IMR-90 (cell line): ENCODE data around the gene GRM5. TPM values are rescaled to one million over a fixed set of nuclear protein-coding genes. Genes with fewer than 3 reads are reported as not detected.

ENCODE experiments used
- ATAC-seq: fragments of 200-7000 bp; cut with Tn5 transposase; 2 replicates; pipeline ENCODE4 v1.9.1; 2020; ENCODE audit warnings: low read depth, mild to moderate bottlenecking, moderate library complexity
- BruUV-seq: library from RNA; stranded (reverse); fragments of 400-500 nt; replicated peaks from 2 replicates; lab custom pipeline; 2021; lab: Mats Ljungman, UMichigan
- CTCF ChIA-PET: fragments of 300-600 bp; formaldehyde crosslinking; extraction: SDS; loops from one replicate; lab custom pipeline; 2021; ENCODE audit warnings: antibody characterized with exemption; lab: Yijun Ruan, JAX
- POLR2A ChIA-PET: fragments of 300-600 bp; sonication (Branson Sonifier 250); formaldehyde crosslinking; loops from one replicate; lab custom pipeline; 2022; ENCODE audit warnings: antibody characterized with exemption; ENCODE audit not compliant: unreplicated experiment; lab: Charles Lee
- DNase-seq: peaks from one replicate; pipeline ENCODE4 v3.0.0; 2013
- H2AFZ ChIP-seq: replicated peaks from 2 replicates; pipeline ENCODE3; 2013; ENCODE audit warnings: low read length, mild to moderate bottlenecking; ENCODE audit not compliant: poor library complexity
- H2AK5ac ChIP-seq: 2 replicates; pipeline ENCODE4 v1.6.1; 2013; ENCODE audit warnings: low read depth, low read length, inconsistent platforms
- H2AK9ac ChIP-seq: replicated peaks from 2 replicates; pipeline ENCODE3; 2013; ENCODE audit warnings: mild to moderate bottlenecking, low read depth, low read length, moderate library complexity; ENCODE audit not compliant: poor library complexity
- H2BK120ac ChIP-seq: 2 replicates; pipeline ENCODE4 v1.6.1; 2013; ENCODE audit warnings: low read depth, low read length, inconsistent platforms
- H2BK15ac ChIP-seq: 3 replicates; pipeline ENCODE4 v1.6.1; 2013; ENCODE audit warnings: low read depth, low read length, inconsistent platforms
- H2BK20ac ChIP-seq: 2 replicates; pipeline ENCODE4 v1.6.1; 2013; ENCODE audit warnings: low read depth, mild to moderate bottlenecking, inconsistent platforms, low read length, moderate library complexity
- H2BK5ac ChIP-seq: 2 replicates; pipeline ENCODE4 v1.6.1; 2013; ENCODE audit warnings: mild to moderate bottlenecking, low read depth, low read length, inconsistent platforms; ENCODE audit not compliant: poor library complexity, severe bottlenecking
- H3K14ac ChIP-seq: replicated peaks from 2 replicates; pipeline ENCODE4 v1.6.1; 2013; ENCODE audit warnings: low read depth, low read length, inconsistent platforms
- H3K18ac ChIP-seq: 2 replicates; pipeline ENCODE4 v1.6.1; 2013; ENCODE audit warnings: low read depth, low read length, control low read depth
- H3K23ac ChIP-seq: 2 replicates; pipeline ENCODE4 v1.6.1; 2013; ENCODE audit warnings: low read depth, low read length, inconsistent platforms
- H3K27ac ChIP-seq: 2 replicates; pipeline ENCODE4 v1.5.1; 2013; ENCODE audit warnings: mild to moderate bottlenecking, control low read depth, low read length; ENCODE audit not compliant: insufficient read depth
- H3K27me3 ChIP-seq: 2 replicates; pipeline ENCODE4 v1.6.1; 2013; ENCODE audit warnings: low read length; ENCODE audit not compliant: control insufficient read depth, insufficient read depth
- H3K36me3 ChIP-seq: 2 replicates; pipeline ENCODE4 v1.6.1; 2013; ENCODE audit warnings: low read length, mixed read lengths; ENCODE audit not compliant: control insufficient read depth, insufficient read depth
- H3K4ac ChIP-seq: 2 replicates; pipeline ENCODE4 v1.6.1; 2013; ENCODE audit warnings: low read depth, low read length, inconsistent platforms
- H3K4me1 ChIP-seq: 2 replicates; pipeline ENCODE4 v1.6.1; 2013; ENCODE audit warnings: low read length, mixed read lengths; ENCODE audit not compliant: control insufficient read depth, insufficient read depth
- H3K4me2 ChIP-seq: 2 replicates; pipeline ENCODE4 v1.6.1; 2013; ENCODE audit warnings: low read depth, mild to moderate bottlenecking, control low read depth, low read length, moderate library complexity
- H3K4me3 ChIP-seq: 2 replicates; pipeline ENCODE4 v1.5.1; 2013; ENCODE audit warnings: low read depth, mild to moderate bottlenecking, control low read depth, low read length, moderate library complexity; ENCODE audit not compliant: insufficient read depth
- H3K56ac ChIP-seq: 2 replicates; pipeline ENCODE4 v1.6.1; 2013; ENCODE audit warnings: low read length, inconsistent platforms; ENCODE audit not compliant: insufficient read depth; ENCODE audit errors: extremely low read depth
- H3K79me1 ChIP-seq, 2 experiments: 2 replicates each; pipeline ENCODE4 v1.6.1; 2013; ENCODE audit warnings: low read length in 2 of 2, inconsistent platforms in 1 of 2, low read depth in 1 of 2
- H3K9ac ChIP-seq: 2 replicates; pipeline ENCODE4 v1.6.1; 2013; ENCODE audit warnings: low read depth, low read length, control low read depth
- H3K9me1 ChIP-seq: 2 replicates; pipeline ENCODE4 v1.6.1; 2013; ENCODE audit warnings: low read length, inconsistent platforms; ENCODE audit not compliant: insufficient read depth
- H3K9me3 ChIP-seq: 2 replicates; pipeline ENCODE4 v1.6.1; 2013; ENCODE audit warnings: low read length; ENCODE audit not compliant: control insufficient read depth, insufficient read depth
- H4K20me1 ChIP-seq: 2 replicates; pipeline ENCODE4 v1.6.1; 2013; ENCODE audit warnings: low read length, inconsistent platforms; ENCODE audit not compliant: insufficient read depth
- H4K5ac ChIP-seq: 2 replicates; pipeline ENCODE4 v1.6.1; 2013; ENCODE audit warnings: mild to moderate bottlenecking, low read depth, low read length, control low read depth
- H4K8ac ChIP-seq, 2 experiments: 2 replicates each; pipeline ENCODE4 v1.6.1; 2013; ENCODE audit warnings: low read depth in 2 of 2, low read length in 2 of 2, control low read depth in 1 of 2, inconsistent platforms in 1 of 2
- H4K91ac ChIP-seq: 2 replicates; pipeline ENCODE4 v1.6.1; 2013; ENCODE audit warnings: low read depth, low read length, inconsistent platforms; ENCODE audit not compliant: insufficient read depth
- BHLHE40 ChIP-seq: fragments of 150-350 bp; IDR thresholded peaks from 2 replicates; pipeline ENCODE4 v1.6.1; 2016; ENCODE audit warnings: mild to moderate bottlenecking, low read depth, low read length
- CEBPB ChIP-seq: IDR thresholded peaks from 2 replicates; pipeline ENCODE4 v1.6.1; 2012; ENCODE audit warnings: low read depth, low read length, improper control_type of control experiment
- CHD1 ChIP-seq: IDR thresholded peaks from 2 replicates; pipeline ENCODE4 v1.6.1; 2012; ENCODE audit warnings: low read depth, low read length, improper control_type of control experiment
- FOS ChIP-seq: fragments of 150-350 bp; IDR thresholded peaks from 2 replicates; pipeline ENCODE4 v1.6.1; 2016; ENCODE audit warnings: low read depth, low read length
- MAFK ChIP-seq: IDR thresholded peaks from 2 replicates; pipeline ENCODE4 v1.6.1; 2012; ENCODE audit warnings: low read depth, low read length, improper control_type of control experiment
- MAZ ChIP-seq: IDR thresholded peaks from 2 replicates; pipeline ENCODE4 v1.6.1; 2012; ENCODE audit warnings: low read depth, mild to moderate bottlenecking, low read length, improper control_type of control experiment, moderate library complexity, borderline replicate concordance
- MXI1 ChIP-seq: IDR thresholded peaks from 2 replicates; pipeline ENCODE4 v1.6.1; 2012; ENCODE audit warnings: low read depth, mild to moderate bottlenecking, low read length, moderate library complexity, borderline replicate concordance
- NFE2L2 ChIP-seq: fragments of 150-350 bp; IDR thresholded peaks from 2 replicates; pipeline ENCODE4 v1.6.1; 2016; ENCODE audit warnings: low read depth, mild to moderate bottlenecking, low read length
- POLR2A ChIP-seq: IDR thresholded peaks from 2 replicates; pipeline ENCODE4 v1.6.1; 2012; ENCODE audit warnings: mild to moderate bottlenecking, low read depth, low read length
- RAD21 ChIP-seq: IDR thresholded peaks from 2 replicates; pipeline ENCODE4 v1.6.1; 2012; ENCODE audit warnings: low read length, improper control_type of control experiment
- RCOR1 ChIP-seq: IDR thresholded peaks from 2 replicates; pipeline ENCODE4 v1.6.1; 2012; ENCODE audit warnings: mild to moderate bottlenecking, low read length, improper control_type of control experiment; ENCODE audit not compliant: insufficient replicate concordance
- RFX5 ChIP-seq: IDR thresholded peaks from 2 replicates; pipeline ENCODE4 v1.8.0; 2012; ENCODE audit warnings: low read depth, mild to moderate bottlenecking, low read length, moderate library complexity
- SMC3 ChIP-seq: fragments of 150-350 bp; IDR thresholded peaks from 2 replicates; pipeline ENCODE4 v1.6.1; 2016; ENCODE audit warnings: low read depth, mild to moderate bottlenecking, antibody characterized with exemption, low read length, moderate library complexity
- WGBS, 2 experiments: methylation state at CpG; one replicate each; pipeline versions ENCODE4 v1.1.5 to v1.1.7; 2013; ENCODE audit warnings: missing lambda C conversion rate in 2 of 2; ENCODE audit not compliant: insufficient read length in 1 of 2; ENCODE audit errors: extremely low coverage in 2 of 2; 5-methylcytosine and 5-hydroxymethylcytosine counted together
- dilution Hi-C: fragments of 300-500 bp; cut with HindIII; formaldehyde crosslinking; loops from one replicate; pipeline ENCODE4 v1.14.3; 2018; ENCODE audit warnings: low sequenced_read_pairs; ENCODE audit not compliant: unreplicated experiment
- in situ Hi-C: fragments of 300-500 bp; cut with MboI; formaldehyde crosslinking; loops from 3 replicates; pipeline ENCODE4 v1.14.3; 2019; ENCODE audit warnings: low sequenced_read_pairs, inconsistent platforms, mixed read lengths
- intact Hi-C: fragments of 100-400 bp; cut with micrococcal nuclease; formaldehyde crosslinking; loops from 2 replicates; pipeline ENCODE4 v1.10.0; 2022
- polyA plus RNA-seq, 3 experiments: library from polyadenylated mRNA; depleted of rRNA; stranded (reverse); fragments of >200 nt; gene quantifications; 2 replicates each; pipeline ENCODE4 v1.2.3, GENCODE V29; 2012; ENCODE audit warnings: low replicate concordance in 1 of 3
- total RNA-seq: library from RNA; depleted of rRNA; stranded (reverse); fragments of >200 nt; gene quantifications from 2 replicates; pipeline ENCODE4 v1.2.3, GENCODE V29; 2012
- TF ChIP-seq, protein P1 (sequence below): fragments of 150-350 bp; IDR thresholded peaks from 2 replicates; pipeline ENCODE4 v1.6.1; 2017; ENCODE audit warnings: mild to moderate bottlenecking, antibody characterized with exemption, low read length, low read depth
- TF ChIP-seq, protein P2 (sequence below): conservative IDR thresholded peaks from 2 replicates; pipeline ENCODE4 v1.5.1; 2012; ENCODE audit warnings: mild to moderate bottlenecking, low read depth, low read length, improper control_type of control experiment
- TF ChIP-seq, protein P3 (sequence below): fragments of 150-350 bp; IDR thresholded peaks from 2 replicates; pipeline ENCODE4 v1.6.1; 2016; ENCODE audit warnings: low read depth, mild to moderate bottlenecking, low read length, moderate library complexity, borderline replicate concordance

GRM5 gene
- total and polyA plus RNA-seq, 2 of the 4 experiments (the other 2 are of a cell fraction), result under 0.01 TPM

DNA sequence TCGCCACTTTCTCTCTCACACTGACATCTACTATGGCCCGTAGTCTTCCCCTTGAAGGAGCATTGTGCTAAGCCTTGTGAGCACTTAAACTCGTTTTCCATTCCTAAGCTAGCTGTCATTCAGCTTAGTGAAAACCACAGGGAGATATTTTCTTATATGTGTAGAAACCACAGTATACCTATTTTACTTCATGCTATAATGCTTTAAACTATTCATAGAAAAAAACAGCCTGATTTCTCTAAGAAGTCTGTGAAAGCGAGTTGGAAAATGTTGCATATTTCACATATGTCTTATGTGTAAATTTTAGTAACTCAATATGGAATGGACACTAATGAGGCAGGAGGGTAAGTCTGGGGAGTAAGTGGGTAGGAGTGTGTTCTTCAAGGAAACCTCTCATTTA, 534.0 kb downstream of the GRM5 start:
- H3K4ac ChIP-seq, result no peak overlapping the region
- no TSS peak for BruUV-seq
- no CpG with 5 or more reads among the region's 4 CpGs for WGBS, 2 experiments
- POLR2A ChIA-PET, result no interaction called here
- H4K5ac ChIP-seq, result no peak overlapping the region
- no peak overlapping the region for H2BK20ac ChIP-seq
- H2BK5ac ChIP-seq, result no peak overlapping the region
- H4K20me1 ChIP-seq, result no peaks in the 10 kb centered on the region
- no peak overlapping the region for H2AK5ac ChIP-seq
- in situ Hi-C loops (loop anchor here (25.0 kb wide), 2 partner anchors 220 to 520 kb away; no protein-coding TSS in a partner anchor), intact Hi-C loops (no loop called here), dilution Hi-C loops (loop anchor here (25.0 kb wide), 1 partner anchor 520 kb away; no protein-coding TSS in a partner anchor)
- no peak overlapping the region for H4K91ac ChIP-seq
- no peaks in the 10 kb centered on the region for H3K79me1 ChIP-seq
- no peak overlapping the region for H3K18ac ChIP-seq
- no peak overlapping the region for H2AFZ ChIP-seq
- no peak for ATAC-seq
- no peak overlapping the region for H3K4me2 ChIP-seq
- no peaks in the 10 kb centered on the region for H3K27me3 ChIP-seq
- peak; percentile 25 for DNase-seq
- no peak overlapping the region for H2AK9ac ChIP-seq
- H3K14ac ChIP-seq, result no peak overlapping the region
- H2BK15ac ChIP-seq, result no peak overlapping the region
- TF ChIP-seq SMC3 (no peak), RCOR1 (no peak), RFX5 (no peak), CEBPB (no peak), NFE2L2 (no peak), BHLHE40 (no peak), MAFK (no peak), RAD21 (no peak), MXI1 (no peak), POLR2A (no peak), MAZ (no peak), FOS (no peak), CHD1 (no peak)
- TF ChIP-seq, protein P1, sequence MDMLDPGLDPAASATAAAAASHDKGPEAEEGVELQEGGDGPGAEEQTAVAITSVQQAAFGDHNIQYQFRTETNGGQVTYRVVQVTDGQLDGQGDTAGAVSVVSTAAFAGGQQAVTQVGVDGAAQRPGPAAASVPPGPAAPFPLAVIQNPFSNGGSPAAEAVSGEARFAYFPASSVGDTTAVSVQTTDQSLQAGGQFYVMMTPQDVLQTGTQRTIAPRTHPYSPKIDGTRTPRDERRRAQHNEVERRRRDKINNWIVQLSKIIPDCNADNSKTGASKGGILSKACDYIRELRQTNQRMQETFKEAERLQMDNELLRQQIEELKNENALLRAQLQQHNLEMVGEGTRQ, result no peak
- TF ChIP-seq, protein P2, sequence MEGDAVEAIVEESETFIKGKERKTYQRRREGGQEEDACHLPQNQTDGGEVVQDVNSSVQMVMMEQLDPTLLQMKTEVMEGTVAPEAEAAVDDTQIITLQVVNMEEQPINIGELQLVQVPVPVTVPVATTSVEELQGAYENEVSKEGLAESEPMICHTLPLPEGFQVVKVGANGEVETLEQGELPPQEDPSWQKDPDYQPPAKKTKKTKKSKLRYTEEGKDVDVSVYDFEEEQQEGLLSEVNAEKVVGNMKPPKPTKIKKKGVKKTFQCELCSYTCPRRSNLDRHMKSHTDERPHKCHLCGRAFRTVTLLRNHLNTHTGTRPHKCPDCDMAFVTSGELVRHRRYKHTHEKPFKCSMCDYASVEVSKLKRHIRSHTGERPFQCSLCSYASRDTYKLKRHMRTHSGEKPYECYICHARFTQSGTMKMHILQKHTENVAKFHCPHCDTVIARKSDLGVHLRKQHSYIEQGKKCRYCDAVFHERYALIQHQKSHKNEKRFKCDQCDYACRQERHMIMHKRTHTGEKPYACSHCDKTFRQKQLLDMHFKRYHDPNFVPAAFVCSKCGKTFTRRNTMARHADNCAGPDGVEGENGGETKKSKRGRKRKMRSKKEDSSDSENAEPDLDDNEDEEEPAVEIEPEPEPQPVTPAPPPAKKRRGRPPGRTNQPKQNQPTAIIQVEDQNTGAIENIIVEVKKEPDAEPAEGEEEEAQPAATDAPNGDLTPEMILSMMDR, result no peak
- TF ChIP-seq, protein P3, sequence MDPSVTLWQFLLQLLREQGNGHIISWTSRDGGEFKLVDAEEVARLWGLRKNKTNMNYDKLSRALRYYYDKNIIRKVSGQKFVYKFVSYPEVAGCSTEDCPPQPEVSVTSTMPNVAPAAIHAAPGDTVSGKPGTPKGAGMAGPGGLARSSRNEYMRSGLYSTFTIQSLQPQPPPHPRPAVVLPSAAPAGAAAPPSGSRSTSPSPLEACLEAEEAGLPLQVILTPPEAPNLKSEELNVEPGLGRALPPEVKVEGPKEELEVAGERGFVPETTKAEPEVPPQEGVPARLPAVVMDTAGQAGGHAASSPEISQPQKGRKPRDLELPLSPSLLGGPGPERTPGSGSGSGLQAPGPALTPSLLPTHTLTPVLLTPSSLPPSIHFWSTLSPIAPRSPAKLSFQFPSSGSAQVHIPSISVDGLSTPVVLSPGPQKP, result no peak
- no peak overlapping the region for H3K9ac ChIP-seq
- H3K9me1 ChIP-seq, result no peaks in the 10 kb centered on the region
- H3K36me3 ChIP-seq, result no peaks in the 10 kb centered on the region
- no peak overlapping the region for H4K8ac ChIP-seq
- H3K56ac ChIP-seq, result no peak overlapping the region
- no peak overlapping the region for H3K4me3 ChIP-seq
- no peak overlapping the region for H3K27ac ChIP-seq
- no peak overlapping the region for H3K23ac ChIP-seq
- H3K4me1 ChIP-seq, result peaks cover 7% of the 10 kb centered on the region
- no peak overlapping the region for H2BK120ac ChIP-seq
- CTCF ChIA-PET, result no interaction called here
- H3K9me3 ChIP-seq, result no peaks in the 10 kb centered on the region
